GM21717 (cell line): ENCODE data around the gene SLC25A23.
A peak's percentile ranks its signal among the peaks of the same experiment; 100 is the strongest.

Source experiments
- ATAC-seq: cut with Tn5 transposase; IDR thresholded peaks from one replicate; pipeline ENCODE4 v1.9.1; 2021; ENCODE audit warnings: mild to moderate bottlenecking, moderate library complexity; ENCODE audit not compliant: unreplicated experiment

The SLC25A23 gene

DNA sequence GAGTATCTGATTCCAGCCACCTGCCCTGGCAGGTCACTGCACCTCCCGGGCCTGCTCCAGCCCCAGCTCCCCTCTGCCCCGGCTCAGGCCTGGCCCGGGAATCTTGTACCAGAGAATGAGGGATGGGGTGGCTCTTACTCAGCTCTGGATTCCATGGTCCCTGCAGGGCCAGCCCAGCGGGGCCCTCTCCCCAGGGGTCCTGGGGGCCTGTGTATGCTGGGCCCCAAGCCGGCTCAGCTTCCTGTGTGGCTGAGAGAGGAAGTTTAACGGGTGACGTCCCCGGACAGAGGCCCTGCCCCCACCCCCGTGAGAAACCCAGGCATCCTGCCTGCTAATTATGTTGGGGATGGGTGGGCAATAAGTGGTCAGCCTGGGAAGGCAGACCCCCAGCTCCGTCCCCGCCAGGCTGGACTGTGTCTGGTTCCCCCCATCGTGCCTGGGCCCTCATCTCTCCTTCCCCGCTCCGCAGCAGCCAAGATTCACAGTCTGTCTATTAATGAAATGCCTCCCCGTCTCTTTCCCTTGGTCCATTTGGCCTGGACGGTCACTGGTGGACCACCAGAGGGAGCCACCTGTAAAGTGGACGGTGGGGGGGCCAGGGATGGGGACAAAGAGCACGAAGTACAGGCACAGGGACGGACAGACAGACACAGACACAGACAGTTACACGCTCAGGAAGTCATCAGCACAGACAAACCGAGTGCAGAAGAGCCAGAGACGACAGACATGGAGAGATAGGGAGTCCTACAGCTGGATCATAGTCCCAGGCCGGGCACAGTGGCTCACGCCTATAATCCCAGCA is 22.1 kb upstream of the SLC25A23 start, which contains the start of gene DENND1C:
Gene DENND1C, minus strand, starts transcription at position 247 of the 802 bp plus-strand sequence. Its CDS starts 92 bp downstream, at position 155.
- ATAC-seq: peak; percentile 61

DNA sequence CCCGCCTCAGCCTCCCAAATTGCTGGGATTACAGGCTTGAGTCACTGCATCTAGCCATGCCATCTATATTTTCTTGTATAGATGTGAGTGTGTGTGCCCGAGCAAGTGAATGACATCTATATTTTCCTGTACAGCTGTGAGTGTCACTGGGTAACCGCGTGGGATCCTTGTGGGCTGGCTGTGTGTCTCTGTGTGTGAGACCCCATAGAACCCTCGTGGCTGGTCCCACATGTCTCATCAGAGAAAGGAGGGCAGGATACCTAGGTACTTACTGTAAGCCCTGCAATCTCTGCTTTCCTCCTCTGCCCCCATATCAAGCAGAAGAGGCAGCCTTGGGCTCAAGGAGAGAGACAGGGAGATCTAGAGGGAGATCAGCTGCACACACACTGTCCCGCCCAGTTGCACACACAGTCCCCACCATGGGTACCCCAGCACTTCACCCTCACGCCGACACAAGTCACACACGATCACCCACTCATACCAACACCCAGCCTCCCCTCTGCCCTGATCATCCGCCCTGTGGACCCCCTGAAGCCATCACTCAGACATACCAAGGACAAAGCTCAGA is 21.3 kb upstream of the SLC25A23 start:
- no peak for ATAC-seq

DNA sequence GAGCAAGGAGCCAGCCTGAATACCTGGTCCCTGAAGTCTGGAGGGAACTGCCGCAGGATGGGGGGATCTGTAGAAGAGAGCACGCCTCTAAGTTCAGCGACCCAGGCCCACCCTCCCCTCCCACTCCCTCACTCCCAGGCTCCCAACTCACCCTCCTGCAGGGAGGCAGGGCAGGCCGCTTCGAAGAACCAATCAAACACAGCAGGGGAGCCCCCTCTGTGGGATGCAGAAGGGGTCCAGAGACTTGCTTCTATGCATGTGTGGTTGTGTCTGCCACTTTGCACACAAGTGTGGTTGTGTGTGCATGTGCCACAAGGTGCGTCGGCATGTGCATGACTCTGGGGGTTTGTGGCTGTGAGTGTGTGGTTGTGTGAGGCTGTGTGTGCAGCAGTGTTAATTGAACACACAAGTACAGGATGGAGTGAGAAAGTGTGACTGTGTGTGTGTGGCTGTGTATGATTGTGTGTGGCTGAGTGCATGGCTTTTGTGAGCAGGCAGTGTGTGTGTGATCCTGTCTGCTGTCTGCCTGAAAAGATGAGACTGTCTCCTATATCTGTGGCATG is 20.3 kb upstream of the SLC25A23 start:
- no peak for ATAC-seq

DNA sequence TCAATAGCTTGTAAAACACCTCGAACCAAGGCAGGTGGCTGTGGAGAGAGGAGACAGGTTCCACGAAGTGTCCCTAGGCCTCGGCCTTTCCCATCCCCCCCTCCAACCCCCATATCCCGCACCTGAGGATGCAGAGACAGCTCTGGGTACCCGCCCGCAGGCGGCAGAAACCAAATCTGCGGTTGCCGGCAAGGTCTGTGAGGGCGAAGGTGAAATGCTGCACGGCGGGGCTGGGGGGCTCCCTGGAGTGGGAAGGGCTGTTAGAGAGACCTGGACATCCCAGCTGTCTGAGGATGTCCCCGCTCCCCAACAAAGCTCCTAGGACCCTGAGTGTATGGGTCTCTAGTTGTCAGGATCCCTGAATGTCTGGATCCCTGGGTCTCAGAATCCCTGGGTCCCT is 19.2 kb upstream of the SLC25A23 start:
- ATAC-seq: no peak

DNA sequence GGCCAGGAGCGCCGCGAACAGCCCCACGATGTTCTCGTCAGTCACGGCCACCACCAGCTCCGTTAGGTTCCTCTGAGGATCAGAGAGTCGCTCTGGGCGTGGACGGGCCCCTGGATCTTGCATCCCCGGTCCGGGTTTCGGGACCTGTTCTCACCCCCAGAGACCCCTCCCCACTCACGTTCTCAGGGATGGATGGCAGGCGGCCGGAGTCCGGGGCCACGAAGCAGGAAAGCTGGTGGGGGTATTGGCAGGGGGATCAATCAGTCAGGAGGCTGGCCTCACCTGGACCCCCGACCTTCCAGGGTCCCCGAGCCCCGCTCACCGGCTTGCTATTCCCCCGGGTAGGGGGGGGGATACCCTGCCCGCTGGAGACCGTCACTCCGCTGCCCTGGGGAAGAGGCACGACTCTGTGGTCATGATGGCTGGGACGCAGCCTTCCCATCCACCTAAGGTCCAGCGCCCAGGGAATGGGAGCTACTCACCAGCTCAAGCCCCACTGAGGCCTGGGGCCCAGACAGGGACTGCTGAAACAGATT is 17.4 kb upstream of the SLC25A23 start:
- no peak for ATAC-seq

DNA sequence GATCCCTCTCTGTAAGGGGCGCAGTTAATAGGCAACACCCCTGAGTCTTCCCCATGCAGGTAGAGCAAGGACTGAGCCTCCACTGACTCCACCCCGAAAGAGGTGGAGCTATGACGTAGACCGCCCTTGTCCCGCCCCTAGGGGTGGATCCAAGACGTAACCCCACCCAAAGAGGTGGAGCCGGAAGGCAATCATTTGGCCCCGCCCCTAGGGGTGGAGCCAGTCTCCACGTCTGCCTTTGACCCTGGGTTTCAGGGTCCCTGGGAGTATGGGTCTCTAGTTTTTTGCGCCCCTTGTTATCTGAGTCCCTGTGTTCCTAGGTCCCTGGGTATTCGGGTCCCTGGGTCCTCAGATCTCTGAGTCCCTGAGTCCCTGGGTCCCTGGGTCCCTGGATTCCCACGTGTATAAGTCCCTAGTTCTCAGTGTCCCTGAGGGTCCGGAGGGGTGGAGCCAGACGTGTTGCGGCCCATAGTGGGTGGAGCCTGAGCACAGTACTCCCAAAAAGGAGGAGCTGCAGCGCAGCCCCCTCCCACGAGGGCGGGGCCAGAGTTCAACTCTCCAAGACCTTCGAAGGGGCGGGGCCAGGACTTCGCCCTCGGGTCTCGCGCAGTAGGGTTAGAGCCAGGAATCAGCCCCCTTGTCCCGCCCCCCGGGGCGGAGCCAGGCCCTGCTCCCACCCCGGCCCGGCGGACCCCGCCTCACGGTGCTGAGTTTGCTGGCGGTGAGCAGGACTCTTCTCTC is 16.7 kb upstream of the SLC25A23 start:
- no peak for ATAC-seq

DNA sequence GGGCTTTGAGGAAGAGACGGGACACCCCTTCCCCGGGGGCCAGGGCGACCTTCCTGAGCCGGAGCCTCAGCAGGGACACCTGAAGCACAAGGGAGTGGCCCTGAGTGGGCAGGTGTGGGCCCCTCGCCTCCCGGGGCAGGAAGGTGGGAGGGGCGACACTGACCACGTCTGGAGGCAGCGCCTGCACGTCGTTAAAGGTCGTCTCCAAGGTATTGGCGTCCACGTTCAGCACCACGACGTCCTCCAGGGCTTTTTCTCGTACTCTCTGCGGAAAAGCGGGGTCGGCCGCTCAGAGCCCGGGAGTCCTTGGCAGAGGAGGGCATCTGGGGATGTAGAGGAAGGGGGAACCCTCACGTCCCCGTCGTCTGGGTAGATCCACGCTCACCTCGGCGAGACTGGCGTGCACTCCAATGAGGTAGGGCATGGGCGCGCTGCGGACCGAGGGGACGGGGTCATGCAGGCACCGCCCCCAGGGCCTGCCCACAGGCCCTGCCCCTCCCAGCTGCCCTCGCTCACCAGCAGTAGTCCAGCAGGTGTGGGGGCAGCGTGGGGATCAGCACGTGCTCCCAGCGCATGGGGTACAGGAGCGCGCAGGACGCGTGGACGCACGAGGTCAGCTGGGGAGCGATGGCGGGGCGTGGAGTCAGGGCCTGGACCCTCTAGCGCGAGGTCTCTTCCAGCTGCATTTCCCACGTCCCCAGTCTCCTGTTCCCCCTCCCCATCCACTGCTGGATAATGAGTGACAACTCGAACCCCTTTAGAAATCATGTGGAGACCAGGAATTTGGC is 15.9 kb upstream of the SLC25A23 start:
- no peak for ATAC-seq

DNA sequence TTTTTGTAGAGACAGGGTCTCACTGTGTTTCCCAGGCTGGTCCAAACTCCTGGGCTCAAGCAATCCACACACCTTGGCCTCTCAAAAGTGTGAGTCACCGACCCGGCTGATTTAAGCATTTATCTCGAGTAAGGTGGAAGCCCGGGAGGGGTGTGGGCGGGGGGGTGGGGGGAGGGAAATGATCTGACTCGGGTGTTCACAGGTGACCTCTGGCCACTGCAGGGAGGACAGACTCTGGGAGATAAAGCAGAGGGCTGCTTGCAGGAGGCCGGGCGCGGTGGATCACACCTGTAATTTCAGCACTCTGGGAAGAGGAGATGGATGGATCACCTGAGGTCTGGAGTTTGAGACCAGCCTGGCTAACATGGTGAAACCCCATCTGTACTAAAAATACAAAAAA is 14.1 kb upstream of the SLC25A23 start:
- no peak for ATAC-seq

DNA sequence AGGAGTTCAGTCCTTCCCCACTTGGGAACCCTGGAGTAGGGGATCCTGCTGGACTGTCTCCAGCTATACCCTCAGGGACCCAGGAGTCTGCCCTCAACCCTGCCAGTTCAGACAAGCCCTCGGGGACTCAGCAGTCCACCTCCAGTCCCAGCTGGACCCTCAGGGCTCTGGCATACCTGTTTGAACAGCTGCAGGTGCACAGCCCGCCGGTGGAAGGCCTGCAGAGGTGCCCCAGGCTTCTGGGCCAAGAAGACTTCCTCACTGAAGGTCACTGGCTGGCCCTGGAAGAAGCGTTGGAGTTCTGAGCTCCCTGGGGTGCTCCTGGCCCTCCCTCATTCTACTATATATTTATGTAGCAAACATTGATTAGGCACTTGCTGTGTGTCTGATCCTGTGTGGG is 13.1 kb upstream of the SLC25A23 start:
- no peak for ATAC-seq

DNA sequence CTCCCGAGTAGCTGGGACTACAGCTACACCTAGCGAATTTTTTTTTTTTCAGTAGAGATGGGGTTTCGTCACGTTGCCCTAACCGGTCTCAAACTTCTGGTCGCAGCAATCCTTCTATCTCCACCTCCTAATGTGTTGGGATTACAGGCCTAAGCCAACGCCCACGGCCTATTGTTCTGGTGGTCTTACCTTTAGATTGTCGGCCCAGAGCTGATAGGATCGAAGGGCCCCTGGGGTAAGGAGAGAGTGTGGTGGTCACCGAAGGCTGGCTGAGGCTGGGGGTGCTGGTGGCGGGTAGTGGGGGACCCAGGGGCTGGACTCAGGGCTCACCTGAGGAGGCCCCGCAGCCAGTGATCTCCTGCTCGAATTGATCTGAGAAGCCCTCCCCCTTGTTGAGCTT is 11.5 kb upstream of the SLC25A23 start:
- no peak for ATAC-seq

DNA sequence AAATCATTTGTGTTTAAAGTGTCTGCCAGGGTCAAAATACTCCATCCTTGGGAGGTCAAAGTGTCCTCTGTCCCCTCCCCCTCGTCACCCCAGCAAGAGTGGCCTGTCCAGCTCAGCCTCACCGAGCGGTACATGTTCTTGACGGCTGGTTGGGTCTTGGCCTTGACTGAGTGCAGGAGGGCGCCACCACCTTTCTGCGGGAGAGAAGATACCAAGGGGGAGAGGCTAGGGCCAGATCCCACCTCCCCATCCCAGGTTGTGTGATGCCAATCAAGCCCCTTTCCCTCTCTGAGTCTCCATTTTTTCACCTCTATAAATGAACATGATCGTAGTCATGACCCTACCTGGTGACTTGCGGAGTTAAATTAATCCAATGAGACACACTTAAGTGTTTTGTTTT is 10.6 kb upstream of the SLC25A23 start:
- no peak for ATAC-seq

DNA sequence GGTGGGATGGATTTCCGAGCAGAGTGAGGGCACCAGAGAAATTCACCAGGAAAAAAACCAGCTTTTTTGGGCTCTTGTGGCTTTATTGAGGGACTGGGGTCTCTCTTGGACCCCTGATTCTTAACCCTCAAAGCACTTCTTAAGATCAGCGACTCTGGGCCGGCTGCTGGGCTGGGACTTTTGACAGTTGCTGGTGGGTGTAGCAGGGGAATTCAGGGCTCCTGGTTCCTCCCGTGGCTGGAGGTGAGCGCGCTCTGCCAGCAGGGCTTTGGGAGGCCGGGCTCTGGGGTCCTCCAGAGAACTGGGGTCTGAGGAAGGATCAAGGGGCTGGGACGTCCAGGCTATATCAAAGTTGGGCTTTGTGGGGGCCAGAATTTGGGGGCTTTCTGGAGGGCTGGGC is 7.8 kb upstream of the SLC25A23 start:
- no peak for ATAC-seq

DNA sequence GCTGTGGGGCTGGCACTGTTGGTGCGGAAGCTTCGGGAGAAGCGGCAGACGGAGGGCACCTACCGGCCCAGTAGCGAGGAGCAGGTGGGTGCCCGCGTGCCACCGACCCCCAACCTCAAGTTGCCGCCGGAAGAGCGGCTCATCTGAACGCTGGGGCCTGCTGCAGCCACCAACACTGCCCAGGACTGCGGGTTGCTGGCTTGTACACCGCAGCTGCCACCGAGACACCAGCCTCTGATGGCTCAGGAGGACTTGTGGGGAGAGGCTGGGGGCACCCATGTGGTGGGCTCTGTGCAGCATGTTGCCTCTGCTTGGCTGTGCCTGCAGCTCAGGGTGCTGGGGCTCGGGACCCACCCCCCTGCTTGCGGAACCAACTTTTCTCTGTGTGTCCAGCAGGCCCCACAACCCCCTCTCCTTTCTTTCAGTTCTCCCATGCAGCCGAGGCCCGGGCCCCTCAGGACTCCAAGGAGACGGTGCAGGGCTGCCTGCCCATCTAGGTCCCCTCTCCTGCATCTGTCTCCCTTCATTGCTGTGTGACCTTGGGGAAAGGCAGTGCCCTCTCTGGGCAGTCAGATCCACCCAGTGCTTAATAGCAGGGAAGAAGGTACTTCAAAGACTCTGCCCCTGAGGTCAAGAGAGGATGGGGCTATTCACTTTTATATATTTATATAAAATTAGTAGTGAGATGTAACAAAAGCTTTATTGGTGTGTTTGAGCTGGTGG is 7.1 kb upstream of the SLC25A23 start:
- no peak for ATAC-seq

DNA sequence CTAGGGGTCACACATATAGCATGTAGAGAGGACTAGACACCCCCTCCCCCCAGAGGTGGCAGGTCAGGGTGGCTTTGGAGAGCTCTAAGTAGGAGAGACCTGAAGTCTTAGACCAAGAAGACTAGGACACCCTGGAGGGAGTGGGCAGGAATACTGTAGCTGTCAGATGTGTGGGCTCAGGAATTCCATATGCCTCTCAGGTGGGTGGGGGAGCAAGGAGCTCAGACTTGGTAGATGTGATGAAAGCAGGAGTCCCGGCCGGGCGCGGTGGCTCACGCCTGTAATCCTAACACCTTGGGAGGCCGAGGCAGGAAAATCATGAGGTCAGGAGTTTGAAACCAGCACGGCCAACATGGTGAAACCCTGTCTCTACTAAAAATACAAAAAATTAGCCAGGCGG is 6.1 kb upstream of the SLC25A23 start:
- no peak for ATAC-seq

DNA sequence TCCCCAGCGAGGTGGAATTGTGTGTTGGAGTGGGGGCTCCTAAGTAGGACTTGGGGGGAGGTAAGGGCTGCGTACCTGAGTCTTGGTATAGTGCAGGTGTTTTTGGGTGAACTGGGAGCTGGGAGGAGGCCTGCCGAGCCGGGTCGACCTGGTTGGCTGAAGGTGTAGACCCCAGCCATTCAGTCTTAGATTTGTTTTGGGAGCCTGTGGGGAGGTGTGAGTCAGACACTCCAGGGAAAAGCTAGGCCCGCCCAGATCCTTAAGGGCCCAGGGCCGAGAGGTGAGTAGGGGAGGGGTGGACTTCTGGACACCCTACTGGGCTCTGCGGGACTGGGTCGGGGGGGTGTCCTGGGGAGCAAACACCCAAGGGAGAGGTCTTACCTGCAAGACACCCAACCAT is 5.4 kb upstream of the SLC25A23 start:
- no peak for ATAC-seq

DNA sequence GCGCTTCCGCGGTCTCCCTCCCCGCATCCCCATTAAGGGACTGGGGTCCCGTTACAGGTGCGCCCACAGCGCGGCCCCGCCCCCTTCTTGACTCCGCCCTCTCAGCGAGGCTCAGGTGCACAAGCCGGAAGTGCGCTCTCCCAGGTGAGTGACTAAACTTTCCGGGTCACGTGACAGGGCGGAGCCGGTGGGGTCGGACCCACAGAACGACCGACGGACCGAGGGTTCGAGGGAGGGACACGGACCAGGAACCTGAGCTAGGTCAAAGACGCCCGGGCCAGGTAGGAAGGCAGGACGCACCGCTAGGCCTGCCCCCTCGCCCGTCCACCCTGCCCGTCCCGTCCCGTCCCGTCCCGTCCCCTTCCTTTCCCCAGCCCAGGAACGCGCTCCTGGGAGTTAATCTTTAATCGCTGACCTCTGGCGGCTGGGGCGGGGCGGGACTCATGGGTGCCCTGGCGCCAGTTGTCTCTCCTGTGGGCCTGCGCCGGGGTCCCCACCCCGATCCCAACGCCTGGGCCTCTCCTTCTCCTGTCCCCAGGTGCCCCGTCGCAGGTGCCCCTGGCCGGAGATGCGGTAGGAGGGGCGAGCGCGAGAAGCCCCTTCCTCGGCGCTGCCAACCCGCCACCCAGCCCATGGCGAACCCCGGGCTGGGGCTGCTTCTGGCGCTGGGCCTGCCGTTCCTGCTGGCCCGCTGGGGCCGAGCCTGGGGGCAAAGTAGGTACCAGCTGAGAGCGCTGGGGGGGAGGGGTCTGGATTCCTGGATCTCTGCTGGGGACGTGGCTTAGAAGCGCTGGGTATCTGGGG is 4.7 kb upstream of the SLC25A23 start, which contains the start of gene CRB3:
Gene CRB3, plus strand, starts transcription at position 202 of the 804 bp plus-strand sequence. Its CDS starts 431 bp downstream, at position 633.
- ATAC-seq: no peak

DNA sequence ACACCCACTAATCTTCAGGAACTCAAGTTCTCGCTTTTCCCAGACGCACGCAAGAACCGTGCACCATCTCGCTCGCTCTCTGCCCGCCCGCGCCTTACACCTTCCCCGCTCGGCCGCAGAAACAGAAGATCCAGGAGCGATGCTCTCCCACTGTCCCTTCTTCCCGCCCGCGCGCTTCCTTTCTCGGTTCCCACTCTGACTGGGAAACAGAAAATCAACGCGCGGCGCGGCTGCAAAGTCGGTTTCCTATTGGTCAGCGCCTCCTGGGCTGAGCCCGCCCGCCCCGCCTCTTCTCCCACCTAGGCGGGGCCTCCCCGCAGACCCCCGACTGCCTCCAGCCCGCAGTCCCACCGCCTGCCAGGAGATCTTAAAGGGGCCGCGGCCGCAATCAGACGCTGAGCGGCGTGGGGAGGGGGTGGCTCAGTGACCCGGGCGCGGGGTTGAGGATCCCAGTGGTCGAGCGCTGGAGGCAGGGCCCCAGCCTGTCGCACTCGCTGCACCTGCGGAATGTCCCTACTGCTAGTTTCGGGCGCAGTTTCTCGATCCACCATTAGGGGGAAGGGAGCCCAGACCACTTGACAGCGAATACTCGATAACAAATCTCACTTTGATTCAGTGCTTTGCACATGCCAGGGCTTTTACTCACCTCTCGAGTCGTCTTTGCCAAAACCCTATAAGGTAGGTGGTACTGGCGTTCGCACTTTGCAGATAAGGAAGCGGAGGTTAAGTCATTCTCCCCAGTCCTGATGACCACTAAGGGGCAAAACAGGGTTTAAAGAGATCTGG is 700 bp upstream of the SLC25A23 start:
- ATAC-seq: peak; percentile 70

DNA sequence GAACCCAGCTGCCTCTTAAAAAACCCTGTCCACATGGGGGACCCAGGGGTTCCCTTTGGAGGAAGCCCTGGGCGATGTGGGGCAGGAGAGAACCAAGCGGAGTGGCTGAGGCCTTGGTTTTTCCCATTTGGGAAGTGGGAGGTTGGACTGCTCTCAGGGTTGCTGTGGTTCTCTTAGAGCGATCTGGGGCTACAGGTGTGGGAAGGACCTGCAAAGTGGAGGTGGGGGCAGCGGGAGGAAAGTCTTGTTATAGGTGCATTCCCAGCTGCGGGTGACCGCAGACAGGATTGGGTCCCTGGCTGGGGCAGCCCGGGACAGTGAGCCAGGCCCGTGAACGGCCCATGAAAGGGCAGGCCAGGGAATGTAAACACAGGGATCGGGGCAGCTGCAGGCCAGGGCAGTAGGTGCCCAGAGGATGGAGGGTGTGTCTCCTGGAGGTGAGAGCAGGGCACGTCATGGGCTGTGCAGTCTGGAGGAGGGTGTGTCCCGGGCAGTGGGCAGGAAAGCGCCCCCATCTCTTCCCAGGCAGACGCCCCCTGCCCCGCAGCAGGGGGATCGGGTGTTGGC is 814 bp downstream of the SLC25A23 start:
- no peak for ATAC-seq
